HEK293T (cell line): Measurements from ENCODE around the gene ZBTB7B.

Source experiments
- ARNT ChIP-seq: fragments of 450-650 bp; IDR thresholded peaks from 2 replicates; pipeline ENCODE4 v1.6.1; 2017; ENCODE audit warnings: mild to moderate bottlenecking
- CTBP1 ChIP-seq: fragments of 450-650 bp; IDR thresholded peaks from 2 replicates; pipeline ENCODE4 v1.6.1; 2016; ENCODE audit warnings: borderline replicate concordance
- FOXA1 ChIP-seq: fragments of 450-650 bp; IDR thresholded peaks from 2 replicates; pipeline ENCODE4 v1.6.1; 2016; ENCODE audit warnings: mild to moderate bottlenecking
- FOXK2 ChIP-seq: fragments of 450-650 bp; IDR thresholded peaks from 2 replicates; pipeline ENCODE4 v1.6.1; 2016; ENCODE audit warnings: mild to moderate bottlenecking
- HDGF ChIP-seq: fragments of 450-650 bp; IDR thresholded peaks from 2 replicates; pipeline ENCODE4 v1.6.1; 2017; ENCODE audit warnings: antibody characterized with exemption, borderline replicate concordance
- NFRKB ChIP-seq: fragments of 450-650 bp; IDR thresholded peaks from 2 replicates; pipeline ENCODE4 v1.6.1; 2016; ENCODE audit warnings: mild to moderate bottlenecking, moderate library complexity
- ZNF384 ChIP-seq: fragments of 450-650 bp; IDR thresholded peaks from 2 replicates; pipeline ENCODE4 v1.6.1; 2016

- TF ChIP-seq HDGF (no peak), FOXK2 (no peak), FOXA1 (no peak), CTBP1 (no peak), ZNF384 (no peak), NFRKB (no peak), ARNT (no peak)
Measured at GRCh38 chr1:154972517-154973343, 29.9 kb upstream of the ZBTB7B start.
